T-helper 2 cell treated with Interferon-gamma antibody and Interleukin-4, amounts not matched to agents 5 μg/mL and 100 μg/mL, for 36 hours (primary cell): ENCODE measurements around the gene FILIP1.

Source experiments
- DNase-seq: peaks from one replicate; pipeline ENCODE4 v3.0.0; 2021; ENCODE audit warnings: low spot score
- H3K27ac Mint-ChIP-seq: one replicate; pipeline ENCODE4 v1.8.0; 2021; ENCODE audit warnings: mild to moderate bottlenecking, mixed read lengths
- H3K27me3 Mint-ChIP-seq: one replicate; pipeline ENCODE4 v1.8.0; 2021; ENCODE audit warnings: low read depth, mixed read lengths
- H3K36me3 Mint-ChIP-seq: one replicate; pipeline ENCODE4 v1.8.0; 2021; ENCODE audit warnings: low read depth, mixed read lengths
- H3K4me1 Mint-ChIP-seq: one replicate; pipeline ENCODE4 v1.8.0; 2021; ENCODE audit warnings: low read depth, mixed read lengths
- H3K4me3 Mint-ChIP-seq: one replicate; pipeline ENCODE4 v1.8.0; 2022; ENCODE audit warnings: mild to moderate bottlenecking, moderate library complexity, mixed read lengths
- H3K9me3 Mint-ChIP-seq: one replicate; pipeline ENCODE4 v1.8.0; 2021; ENCODE audit warnings: mixed read lengths

The FILIP1 gene

DNA sequence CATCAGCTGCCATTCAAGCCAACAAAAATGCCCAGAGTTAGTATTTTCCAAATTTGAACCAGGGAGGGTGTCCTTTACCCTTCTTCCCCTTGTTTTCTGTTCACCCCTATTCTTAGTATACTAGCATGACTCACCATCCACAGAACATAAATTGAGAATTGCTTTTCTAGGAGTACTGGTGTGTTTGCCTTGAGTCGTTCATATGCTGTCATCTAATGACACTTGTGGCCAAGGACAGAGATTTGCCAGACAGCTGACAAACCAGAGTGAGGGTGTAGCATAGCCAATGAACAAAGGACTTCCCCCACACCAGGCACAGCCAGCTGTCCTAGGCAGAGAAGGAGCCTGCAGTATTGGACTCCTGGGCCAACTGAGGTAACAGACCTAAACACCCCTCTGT, 62.2 kb downstream of the FILIP1 start:
- Mint-ChIP-seq H3K36me3 (no peaks in the 10 kb centered on the region), H3K9me3 (peaks cover 3% of the 10 kb centered on the region), H3K27me3 (peaks cover 3% of the 10 kb centered on the region), H3K4me3 (no peak overlapping the region), H3K27ac (no peak overlapping the region), H3K4me1 (no peaks in the 10 kb centered on the region)
- no peak for DNase-seq

DNA sequence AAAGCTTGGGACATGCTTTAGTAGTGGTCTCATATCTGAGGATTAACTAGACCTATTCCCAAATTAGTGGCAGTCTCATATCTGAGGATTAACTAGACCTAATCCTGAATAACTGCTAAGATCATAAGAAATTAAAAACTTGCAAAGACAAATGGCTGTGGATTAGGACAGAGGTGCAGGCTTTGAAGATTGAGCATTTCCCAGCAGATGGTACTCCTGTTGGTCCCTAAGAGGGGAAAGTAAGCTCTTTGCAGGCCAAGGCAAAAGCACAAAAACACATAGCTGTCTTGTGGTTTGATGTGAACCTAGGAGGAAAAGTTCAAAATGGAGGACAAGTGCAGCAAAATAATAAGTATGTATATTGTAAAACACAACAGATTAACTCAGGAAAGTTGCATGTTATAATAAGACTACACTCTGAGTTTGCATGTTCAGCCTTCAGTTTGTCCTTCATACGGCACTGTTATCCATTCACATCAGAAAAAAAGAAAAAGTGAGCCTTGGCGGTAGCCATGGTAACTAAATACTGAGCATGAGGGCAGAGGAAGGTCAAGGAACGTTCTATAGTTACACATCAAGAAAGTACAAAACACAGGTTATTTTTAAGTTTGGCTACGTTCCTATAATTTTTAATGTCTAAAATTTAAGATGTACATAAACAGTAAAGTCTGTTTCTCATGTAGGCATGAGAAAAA, 62.8 kb downstream of the FILIP1 start:
- Mint-ChIP-seq H3K36me3 (no peaks in the 10 kb centered on the region), H3K27ac (no peak overlapping the region), H3K4me3 (no peak overlapping the region), H3K4me1 (no peaks in the 10 kb centered on the region), H3K27me3 (peaks cover 3% of the 10 kb centered on the region), H3K9me3 (peaks cover 3% of the 10 kb centered on the region)
- DNase-seq, result no peak

DNA sequence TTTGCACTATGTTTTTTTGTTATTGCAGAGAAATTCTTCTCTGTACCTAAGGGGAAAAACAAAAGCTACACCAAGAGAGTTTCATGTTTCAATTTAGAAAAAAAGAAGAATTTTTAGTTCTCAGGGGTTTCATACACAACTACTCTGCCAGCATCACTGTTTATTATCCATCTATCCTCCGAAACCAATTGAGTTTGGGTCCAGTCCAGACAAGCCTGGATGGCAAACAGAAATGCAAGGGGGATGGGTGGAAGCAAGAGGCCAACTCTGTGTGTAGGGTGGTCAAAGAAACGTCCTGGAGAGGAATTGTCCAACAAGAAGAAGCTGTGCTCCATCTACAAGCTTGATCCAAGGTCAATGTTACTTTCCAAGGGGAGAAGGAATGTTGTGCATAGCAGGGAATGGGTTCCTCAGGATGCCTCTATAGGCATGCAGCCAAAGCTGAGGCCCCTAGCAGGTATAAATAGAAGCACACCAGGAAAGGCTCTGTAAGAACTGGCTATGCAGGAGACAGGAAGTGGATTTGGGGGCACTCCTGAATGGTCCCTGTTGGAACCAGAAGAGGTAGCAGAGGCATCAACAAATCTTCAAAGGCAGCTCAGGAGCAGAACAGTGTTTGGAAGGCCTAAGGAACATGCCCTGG, 64.4 kb downstream of the FILIP1 start:
- no peak overlapping the region for H3K27ac Mint-ChIP-seq
- peaks cover 9% of the 10 kb centered on the region for H3K4me1 Mint-ChIP-seq
- H3K4me3 Mint-ChIP-seq, result no peak overlapping the region

DNA sequence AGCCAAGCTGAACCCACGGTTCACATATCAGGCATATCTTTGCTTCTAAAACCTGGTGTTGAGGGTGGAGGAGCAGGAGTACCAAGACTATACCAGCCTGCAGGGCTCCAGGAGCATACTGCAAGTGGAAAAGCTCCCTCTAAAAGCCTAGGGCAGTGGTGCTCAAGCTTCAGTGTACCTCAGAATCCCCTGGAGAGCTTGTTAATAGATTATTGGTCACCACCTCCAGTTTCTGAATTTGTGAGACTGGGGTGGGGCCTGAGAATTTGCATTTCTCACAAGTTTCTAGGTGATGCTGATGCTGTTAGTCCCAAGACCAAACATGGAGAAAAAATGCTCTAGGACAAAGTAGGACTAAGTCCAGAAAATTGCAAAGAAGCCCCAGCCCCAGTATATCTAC, 65.4 kb downstream of the FILIP1 start:
- Mint-ChIP-seq H3K9me3 (peaks cover 3% of the 10 kb centered on the region), H3K36me3 (no peaks in the 10 kb centered on the region), H3K4me1 (peaks cover 9% of the 10 kb centered on the region), H3K27ac (no peak overlapping the region), H3K4me3 (no peak overlapping the region), H3K27me3 (no peaks in the 10 kb centered on the region)
- no peak for DNase-seq

More for the DNA sequence above, 64.4 kb downstream of the FILIP1 start:
- Mint-ChIP-seq H3K27me3 (no peaks in the 10 kb centered on the region), H3K36me3 (no peaks in the 10 kb centered on the region), H3K9me3 (peaks cover 3% of the 10 kb centered on the region)
- DNase-seq, result no peak

DNA sequence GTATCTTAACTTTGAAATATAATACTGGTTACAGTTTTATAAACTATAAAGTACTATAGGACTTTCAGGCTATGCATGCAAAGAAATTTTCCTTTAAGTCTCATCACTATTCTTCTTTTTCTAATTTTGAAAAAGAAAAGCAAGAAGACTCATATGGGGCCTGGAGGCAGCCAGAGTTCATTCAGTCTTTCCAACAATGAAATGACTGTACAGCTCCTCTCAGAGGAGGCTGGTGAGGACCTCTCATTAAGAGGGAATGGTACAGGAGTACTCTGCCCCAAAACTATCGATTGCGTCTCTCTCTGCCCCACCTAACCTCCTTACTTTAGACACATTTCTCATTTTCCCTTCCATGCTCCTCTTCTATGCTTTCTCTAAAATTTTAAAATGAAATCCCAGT, 66.3 kb downstream of the FILIP1 start:
- no peak for DNase-seq
- H3K4me1 Mint-ChIP-seq, result peaks cover 9% of the 10 kb centered on the region
- no peaks in the 10 kb centered on the region for H3K36me3 Mint-ChIP-seq
- no peak overlapping the region for H3K27ac Mint-ChIP-seq
- no peak overlapping the region for H3K4me3 Mint-ChIP-seq
- H3K9me3 Mint-ChIP-seq, result peaks cover 3% of the 10 kb centered on the region
- no peaks in the 10 kb centered on the region for H3K27me3 Mint-ChIP-seq

DNA sequence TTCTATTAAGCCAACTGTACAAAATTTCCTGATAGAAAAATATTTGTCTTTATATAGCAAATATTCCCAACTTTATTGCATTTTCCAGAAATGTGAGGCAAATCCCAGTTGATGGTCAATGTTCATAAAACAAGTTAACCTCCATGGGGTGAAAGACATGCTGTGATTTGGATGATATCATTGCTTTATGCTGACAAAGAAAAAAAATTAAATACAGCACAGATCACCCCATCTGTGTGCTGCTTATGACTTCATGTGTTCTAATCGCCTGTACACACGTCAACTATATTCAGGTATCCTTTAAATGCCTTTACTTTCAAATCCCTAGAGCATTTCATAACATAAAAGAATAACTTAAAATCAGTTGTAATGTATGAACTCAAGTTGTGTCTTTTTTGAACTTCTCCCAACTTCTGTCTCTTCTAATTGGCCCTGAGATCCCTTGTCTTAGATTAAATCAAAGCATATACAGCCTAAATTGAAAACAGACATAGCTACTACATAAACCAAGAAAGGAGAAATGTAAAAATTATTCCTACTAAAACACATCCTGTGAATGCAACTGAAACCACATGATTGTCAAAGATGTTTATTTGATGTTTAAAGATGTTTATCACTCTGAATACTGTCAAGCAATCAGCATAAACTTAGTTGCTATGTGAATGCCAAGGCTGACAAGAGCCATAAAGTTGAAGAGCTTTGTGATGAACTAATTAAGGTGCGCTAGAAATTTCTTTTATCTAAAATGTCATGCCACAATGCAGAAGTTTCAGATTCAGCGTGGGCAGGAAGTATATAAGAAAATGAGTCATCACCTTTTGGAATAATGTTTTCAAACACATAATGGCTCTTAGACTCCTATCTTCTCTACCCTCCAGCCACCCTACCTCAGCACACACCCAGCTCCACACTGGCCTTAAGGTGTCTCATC, 68.7 kb downstream of the FILIP1 start:
- no peak for DNase-seq
- Mint-ChIP-seq H3K4me3 (no peak overlapping the region), H3K4me1 (peaks cover 9% of the 10 kb centered on the region), H3K27me3 (no peaks in the 10 kb centered on the region), H3K27ac (no peak overlapping the region), H3K9me3 (no peaks in the 10 kb centered on the region), H3K36me3 (no peaks in the 10 kb centered on the region)

DNA sequence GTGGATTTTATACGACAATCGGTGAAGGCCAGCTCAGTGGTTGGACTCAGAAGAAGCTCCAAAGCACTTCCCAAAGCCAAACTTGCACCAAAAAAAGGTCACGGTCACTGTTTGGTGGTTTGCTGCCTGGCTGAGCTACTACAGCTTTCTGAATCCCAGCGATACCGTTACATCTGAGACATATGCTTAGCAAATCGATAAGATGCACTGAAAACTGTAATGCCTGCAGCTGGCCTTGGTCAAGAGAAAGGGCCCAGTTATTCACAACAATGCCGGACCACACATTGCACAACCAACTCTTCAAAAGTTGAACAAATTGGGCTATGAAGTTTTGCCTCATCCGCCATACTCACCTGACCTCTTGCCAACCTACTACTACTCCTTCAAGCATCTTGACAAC, 70.2 kb downstream of the FILIP1 start:
- Mint-ChIP-seq H3K4me3 (no peak overlapping the region), H3K4me1 (peaks cover 9% of the 10 kb centered on the region), H3K9me3 (no peaks in the 10 kb centered on the region), H3K27me3 (peaks cover 2% of the 10 kb centered on the region), H3K36me3 (no peaks in the 10 kb centered on the region), H3K27ac (no peak overlapping the region)
- DNase-seq, result no peak

DNA sequence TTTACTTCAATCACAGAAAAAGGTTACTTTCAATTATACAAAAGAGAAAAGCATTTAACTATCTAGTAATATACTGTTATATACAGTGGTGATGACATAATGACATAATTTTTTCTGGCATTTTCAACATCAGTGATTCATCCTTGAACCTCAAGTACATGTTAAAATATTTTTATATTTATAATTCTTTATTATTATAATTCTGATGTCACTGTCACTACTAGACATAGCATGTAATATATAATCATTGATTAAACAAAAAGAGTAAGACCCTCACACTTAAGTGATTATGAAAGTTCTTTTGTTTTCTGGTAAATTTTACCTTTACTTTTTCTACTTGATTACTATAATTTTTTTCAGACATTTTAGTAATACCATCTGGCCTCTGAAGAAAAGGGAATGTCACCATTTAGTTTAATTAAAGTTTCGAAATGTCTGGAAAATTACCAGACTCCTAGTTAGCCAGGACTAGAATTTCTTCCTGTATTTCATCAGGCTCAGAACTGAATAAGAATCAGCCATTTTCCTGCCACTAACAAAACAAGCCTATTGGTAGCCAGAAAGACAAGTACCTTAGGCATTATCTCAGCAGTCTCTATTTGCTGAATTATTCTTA, 71.5 kb downstream of the FILIP1 start:
- no peaks in the 10 kb centered on the region for H3K36me3 Mint-ChIP-seq
- H3K4me1 Mint-ChIP-seq, result peaks cover 9% of the 10 kb centered on the region
- no peak for DNase-seq
- no peaks in the 10 kb centered on the region for H3K9me3 Mint-ChIP-seq
- no peak overlapping the region for H3K27ac Mint-ChIP-seq
- H3K27me3 Mint-ChIP-seq, result peaks cover 4% of the 10 kb centered on the region
- H3K4me3 Mint-ChIP-seq, result no peak overlapping the region

DNA sequence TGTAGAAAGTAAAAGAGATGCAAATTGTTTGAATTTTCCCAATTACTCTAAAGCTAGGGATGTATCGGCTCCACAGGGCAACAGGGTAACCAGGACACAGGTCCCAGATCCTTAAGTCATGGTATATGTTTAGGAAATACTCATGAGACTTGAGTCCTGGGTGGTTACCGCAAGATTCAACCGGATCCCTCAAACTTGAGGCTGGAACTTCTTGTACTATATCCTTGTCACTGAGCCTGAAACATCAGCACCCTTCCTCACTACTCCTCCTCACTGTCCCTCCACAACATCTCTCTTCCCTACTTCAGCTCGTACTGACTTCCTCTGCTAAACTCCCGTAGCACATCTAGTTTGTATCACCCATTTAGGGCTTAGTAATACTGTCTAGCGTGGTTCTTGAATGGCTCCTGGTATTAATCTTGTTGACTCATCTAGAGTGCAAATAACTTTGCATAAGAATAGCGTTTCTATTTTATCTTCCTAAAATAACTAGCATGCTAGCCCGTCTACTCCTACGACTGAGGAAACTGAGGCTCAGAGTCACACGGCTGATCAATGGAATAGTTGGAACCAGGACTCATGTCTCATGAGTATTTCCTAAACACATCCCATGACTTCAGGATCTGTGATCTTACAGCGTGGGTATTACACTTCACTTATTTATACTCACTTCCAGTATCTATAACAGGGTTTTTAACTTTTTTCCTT, 72.1 kb downstream of the FILIP1 start:
- Mint-ChIP-seq H3K4me3 (no peak overlapping the region), H3K27ac (no peak overlapping the region), H3K36me3 (no peaks in the 10 kb centered on the region), H3K27me3 (peaks cover 4% of the 10 kb centered on the region), H3K4me1 (peaks cover 9% of the 10 kb centered on the region), H3K9me3 (no peaks in the 10 kb centered on the region)
- DNase-seq, result no peak

DNA sequence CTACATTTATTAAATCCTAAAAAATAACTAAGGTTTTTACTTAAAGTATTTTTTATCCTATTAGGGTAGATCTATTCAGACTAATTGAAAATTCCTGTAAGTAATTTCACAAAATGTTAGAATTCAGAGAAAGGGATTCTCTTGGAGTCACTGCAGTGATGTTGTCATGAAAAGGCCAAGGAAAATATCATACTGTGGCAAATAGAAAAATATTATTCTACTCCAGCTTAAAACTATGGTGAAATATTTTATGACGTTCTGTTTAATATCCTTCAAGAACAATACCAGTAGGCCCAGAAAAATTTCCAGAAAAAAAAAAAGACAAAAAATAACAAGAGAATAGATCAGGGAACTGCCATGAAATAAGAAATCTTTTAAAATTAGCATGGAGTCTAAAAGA, 73.6 kb downstream of the FILIP1 start:
- Mint-ChIP-seq H3K36me3 (no peaks in the 10 kb centered on the region), H3K27ac (no peak overlapping the region), H3K27me3 (peaks cover 4% of the 10 kb centered on the region), H3K4me3 (no peak overlapping the region), H3K4me1 (peaks cover 3% of the 10 kb centered on the region), H3K9me3 (no peaks in the 10 kb centered on the region)
- no peak for DNase-seq

DNA sequence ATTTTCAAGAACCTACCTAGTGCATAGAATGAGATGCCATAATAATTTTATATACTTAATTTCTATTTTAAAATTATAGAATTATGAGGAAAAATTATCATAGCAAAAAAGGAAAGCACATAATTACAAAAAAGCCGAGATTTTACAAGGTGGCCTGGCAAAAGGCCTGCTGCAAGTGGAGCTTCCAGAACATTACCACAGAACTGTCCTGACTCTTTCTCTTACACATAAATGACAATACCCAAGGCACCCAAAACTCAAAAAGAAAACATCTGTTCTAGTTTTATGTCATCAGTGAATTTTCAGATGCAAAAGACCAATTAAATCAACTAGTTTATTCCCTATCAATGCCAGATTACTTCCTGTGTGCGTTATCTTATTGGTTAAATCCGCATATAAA, 74.2 kb downstream of the FILIP1 start:
- Mint-ChIP-seq H3K27ac (no peak overlapping the region), H3K36me3 (no peaks in the 10 kb centered on the region), H3K4me1 (no peaks in the 10 kb centered on the region), H3K9me3 (no peaks in the 10 kb centered on the region), H3K4me3 (no peak overlapping the region), H3K27me3 (peaks cover 8% of the 10 kb centered on the region)
- DNase-seq, result no peak

DNA sequence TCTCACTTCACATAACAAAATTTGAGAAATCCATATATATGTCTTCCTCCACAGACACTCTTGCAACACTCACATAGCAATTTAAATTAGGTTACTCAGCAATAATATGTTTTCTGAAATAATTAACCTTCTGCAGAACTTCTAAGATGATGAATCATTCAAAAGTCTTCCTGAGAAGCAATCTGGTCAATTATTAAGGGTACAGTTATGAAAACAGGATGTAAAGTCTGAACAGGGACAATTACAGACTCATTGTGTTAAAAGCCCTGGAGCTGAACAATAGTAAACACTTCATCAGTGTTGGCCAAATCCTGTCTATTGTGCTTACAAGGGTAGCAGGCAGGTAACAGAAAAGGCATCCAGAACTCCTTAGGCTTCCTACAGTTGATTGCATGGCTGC, 75.4 kb downstream of the FILIP1 start:
- no peak for DNase-seq
- no peak overlapping the region for H3K4me3 Mint-ChIP-seq

DNA sequence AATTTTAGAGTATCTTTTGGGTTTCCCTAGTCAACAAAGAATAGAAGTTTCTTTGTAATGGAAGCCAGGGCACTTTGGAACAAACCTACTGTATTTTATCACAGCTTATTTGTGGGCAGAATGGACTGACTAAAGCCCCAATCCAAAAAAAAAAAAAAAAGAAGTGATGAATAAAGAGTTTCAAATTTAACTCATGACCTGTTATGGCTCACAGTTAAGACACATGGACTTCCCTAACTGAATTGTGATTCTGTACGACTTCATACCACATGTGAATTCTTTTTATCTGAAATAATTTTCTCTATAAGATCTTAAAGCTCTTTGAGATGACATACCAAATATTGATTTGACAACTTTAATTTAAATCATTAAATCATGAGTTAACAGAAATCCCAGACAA, 77.2 kb downstream of the FILIP1 start:
- DNase-seq, result no peak
- Mint-ChIP-seq H3K4me3 (no peak overlapping the region), H3K27me3 (peaks cover 8% of the 10 kb centered on the region), H3K9me3 (no peaks in the 10 kb centered on the region), H3K36me3 (no peaks in the 10 kb centered on the region), H3K4me1 (no peaks in the 10 kb centered on the region), H3K27ac (no peak overlapping the region)

More for the DNA sequence above, 75.4 kb downstream of the FILIP1 start:
- Mint-ChIP-seq H3K9me3 (no peaks in the 10 kb centered on the region), H3K4me1 (no peaks in the 10 kb centered on the region), H3K36me3 (no peaks in the 10 kb centered on the region), H3K27me3 (peaks cover 8% of the 10 kb centered on the region), H3K27ac (no peak overlapping the region)
